ENCODE results near the gene SPPL3. TPM values are rescaled to one million over a fixed set of nuclear protein-coding genes. Genes with fewer than 3 reads are reported as not detected.
A peak's percentile ranks its signal among the peaks of the same experiment; 100 is the strongest.

Gene SPPL3
- total and polyA plus RNA-seq, 4 donors, result 7.4 to 12.6 (median 8.7) TPM

GRCh38 chr12:120847814-120848213, 56.3 kb downstream of the SPPL3 start:
- WGBS, result 64% methylated on average over 3 of the region's 3 CpGs
- H3K9ac ChIP-seq (ENCODE audit: low read depth in 1 of 2, low read length in 2 of 2), result no peak overlapping the region
- no peaks in the 10 kb centered on the region for H3K9me3 ChIP-seq (ENCODE audit: control insufficient read depth in 4 of 4, low read length in 3 of 4)
- no peak overlapping the region for H3K4me3 ChIP-seq (ENCODE audit: low read depth in 1 of 3, low read length in 3 of 3)
- H3K4me1 ChIP-seq (ENCODE audit: control insufficient read depth in 4 of 4, insufficient read depth in 4 of 4, low read length in 3 of 4), result peaks cover 6 to 28% (median 21%) of the 10 kb centered on the region in 4 donors
- DNase-seq (ENCODE audit: low spot score), result no peak
- no peak overlapping the region for H3K27ac ChIP-seq (ENCODE audit: low read depth in 1 of 2, low read length in 2 of 2)
- TF ChIP-seq JUND (IDR thresholded peaks at IDR 0.05) (no peak), RAD21 (IDR thresholded peaks at IDR 0.05) (no peak), TAF1 (conservative IDR thresholded peaks at IDR 0.05) (no peak), ZBTB33 (IDR thresholded peaks at IDR 0.05) (no peak), EGR1 (IDR thresholded peaks at IDR 0.05; ENCODE audit: low read depth in 2 of 2) (no peak), SP1 (IDR thresholded peaks at IDR 0.05) (no peak), GABPA (IDR thresholded peaks at IDR 0.05 in 1 of 2, conservative IDR thresholded peaks at IDR 0.05 in 1 of 2) (no peak), REST (IDR thresholded peaks at IDR 0.05) (no peak)
- H3K27me3 ChIP-seq (ENCODE audit: control insufficient read depth in 4 of 4, insufficient read depth in 4 of 4, low read length in 3 of 4), result no peaks in the 10 kb centered on the region
- peaks cover 0 to 1% (median 0%) of the 10 kb centered on the region in 4 donors for H3K36me3 ChIP-seq (ENCODE audit: control insufficient read depth in 4 of 4, insufficient read depth in 3 of 4, low read depth in 1 of 4, low read length in 3 of 4)

- Histone ChIP-seq H3K9me3 (ENCODE audit: control insufficient read depth in 4 of 4, low read length in 3 of 4) (no peaks in the 10 kb centered on the region), H3K36me3 (ENCODE audit: control insufficient read depth in 4 of 4, insufficient read depth in 3 of 4, low read depth in 1 of 4, low read length in 3 of 4) (peaks cover 0 to 1% (median 0%) of the 10 kb centered on the region in 4 donors), H3K4me1 (ENCODE audit: control insufficient read depth in 4 of 4, insufficient read depth in 4 of 4, low read length in 3 of 4) (peaks cover 6 to 28% (median 21%) of the 10 kb centered on the region in 4 donors), H3K9ac (ENCODE audit: low read depth in 1 of 2, low read length in 2 of 2) (no peak overlapping the region), H3K27ac (ENCODE audit: low read depth in 1 of 2, low read length in 2 of 2) (no peak overlapping the region), H3K27me3 (ENCODE audit: control insufficient read depth in 4 of 4, insufficient read depth in 4 of 4, low read length in 3 of 4) (no peaks in the 10 kb centered on the region), H3K4me3 (ENCODE audit: low read depth in 1 of 3, low read length in 3 of 3) (no peak overlapping the region)
- WGBS, result 85% methylated on average over 4 of the region's 4 CpGs
- DNase-seq (ENCODE audit: low spot score), result no peak
- TF ChIP-seq SP1 (IDR thresholded peaks at IDR 0.05) (no peak), TAF1 (conservative IDR thresholded peaks at IDR 0.05) (no peak), FOXA1 (IDR thresholded peaks at IDR 0.05) (no peak), FOXA2 (IDR thresholded peaks at IDR 0.05) (no peak), NR2F2 (IDR thresholded peaks at IDR 0.05) (no peak), HNF4A (conservative IDR thresholded peaks at IDR 0.05) (no peak), GABPA (IDR thresholded peaks at IDR 0.05 in 1 of 2, conservative IDR thresholded peaks at IDR 0.05 in 1 of 2) (no peak)
Measured at GRCh38 chr12:120847392-120847791, 56.8 kb downstream of the SPPL3 start.

- no peaks in the 10 kb centered on the region for H3K27me3 ChIP-seq (ENCODE audit: control insufficient read depth in 4 of 4, insufficient read depth in 4 of 4, low read length in 3 of 4)
- peak overlapping the region in 1 of 2 donors; percentile 25 for H3K27ac ChIP-seq (ENCODE audit: low read depth in 1 of 2, low read length in 2 of 2)
- TF ChIP-seq RAD21 (IDR thresholded peaks at IDR 0.05) (peak in 1 of 2 donors; percentile 38), NR2F2 (IDR thresholded peaks at IDR 0.05) (no peak)
- peaks cover 6 to 31% (median 23%) of the 10 kb centered on the region in 4 donors for H3K4me1 ChIP-seq (ENCODE audit: control insufficient read depth in 4 of 4, insufficient read depth in 4 of 4, low read length in 3 of 4)
- no peaks in the 10 kb centered on the region for H3K9me3 ChIP-seq (ENCODE audit: control insufficient read depth in 4 of 4, low read length in 3 of 4)
- H3K36me3 ChIP-seq (ENCODE audit: control insufficient read depth in 4 of 4, insufficient read depth in 3 of 4, low read depth in 1 of 4, low read length in 3 of 4), result peaks cover 0 to 1% (median 0%) of the 10 kb centered on the region in 4 donors
- no peak overlapping the region for H3K9ac ChIP-seq (ENCODE audit: low read depth in 1 of 2, low read length in 2 of 2)
- no peak for DNase-seq (ENCODE audit: low spot score)
- H3K4me3 ChIP-seq (ENCODE audit: low read depth in 1 of 3, low read length in 3 of 3), result no peak overlapping the region
Measured at GRCh38 chr12:120846721-120847120, 57.4 kb downstream of the SPPL3 start.

All from liver (tissue), 9 donors.